HEK293 (cell line): ENCODE results near the gene ST6GALNAC6.

ENCODE experiments used
- CTCF ChIA-PET: fragments of 350-600 bp; formaldehyde crosslinking; extraction: SDS; loops from one replicate; lab custom pipeline; 2021; ENCODE audit warnings: antibody characterized with exemption; lab: Yijun Ruan, JAX
- POLR2A ChIA-PET: fragments of 300-600 bp; formaldehyde crosslinking; extraction: SDS; loops from one replicate; lab custom pipeline; 2020; ENCODE audit warnings: antibody characterized with exemption, inconsistent platforms; lab: Yijun Ruan, JAX
- H3K27ac ChIP-seq: fragments of 200-500 bp; sonication (Bioruptor generic); 2 replicates; pipeline ENCODE4 v1.5.1; 2014; ENCODE audit warnings: low read depth, low read length, control low read depth, inconsistent platforms; ENCODE audit errors: extremely low read depth
- H3K36me3 ChIP-seq, 2 experiments: fragments of 200-500 bp in 1 of 2; sonication (Bioruptor generic) in 1 of 2; 1 replicate in 1 of 2; 2 replicates in 1 of 2; pipeline ENCODE4 v1.5.1; 2014 to 2017; ENCODE audit warnings: inconsistent platforms in 2 of 2, low read length in 2 of 2; ENCODE audit not compliant: control insufficient read depth in 2 of 2, insufficient read depth in 1 of 2
- H3K4me1 ChIP-seq: fragments of 200-500 bp; sonication (Bioruptor generic); 2 replicates; pipeline ENCODE4 v1.5.1; 2014; ENCODE audit warnings: mild to moderate bottlenecking, low read length, inconsistent platforms; ENCODE audit not compliant: control insufficient read depth, insufficient read depth
- H3K4me3 ChIP-seq: 2 replicates; pipeline ENCODE4 v1.5.1; 2011; ENCODE audit warnings: low read depth, mild to moderate bottlenecking, control low read depth, low read length, moderate library complexity
- H3K9me3 ChIP-seq: fragments of 200-500 bp; sonication (Bioruptor generic); 2 replicates; pipeline ENCODE4 v1.5.1; 2014; ENCODE audit warnings: low read depth, low read length, inconsistent platforms; ENCODE audit not compliant: control insufficient read depth, insufficient read depth
- BCL11A ChIP-seq: fragments of 450-650 bp; formaldehyde crosslinking; IDR thresholded peaks from 2 replicates; pipeline ENCODE4 v1.5.1; 2016; ENCODE audit warnings: low read depth, missing biosample characterization, missing genetic modification characterization
- KLF8 ChIP-seq: fragments of 450-650 bp; formaldehyde crosslinking; IDR thresholded peaks from 2 replicates; pipeline ENCODE4 v1.5.1; 2016; ENCODE audit warnings: missing biosample characterization, missing genetic modification characterization
- MZF1 ChIP-seq: fragments of 450-650 bp; formaldehyde crosslinking; IDR thresholded peaks from 2 replicates; pipeline ENCODE4 v1.5.1; 2017; ENCODE audit warnings: missing biosample characterization, missing genetic modification characterization, borderline replicate concordance
- PRDM1 ChIP-seq: fragments of 450-650 bp; formaldehyde crosslinking; IDR thresholded peaks from 2 replicates; pipeline ENCODE4; 2016; ENCODE audit warnings: missing biosample characterization, missing genetic modification characterization
- SCRT1 ChIP-seq: fragments of 450-650 bp; formaldehyde crosslinking; IDR thresholded peaks from 2 replicates; pipeline ENCODE4 v1.5.1; 2016; ENCODE audit warnings: missing biosample characterization, missing genetic modification characterization, borderline replicate concordance
- ZBTB7A ChIP-seq: fragments of 450-650 bp; formaldehyde crosslinking; IDR thresholded peaks from 2 replicates; pipeline ENCODE4 v1.5.1; 2016; ENCODE audit warnings: low read depth, missing biosample characterization, missing genetic modification characterization
- ZFP41 ChIP-seq: fragments of 450-650 bp; formaldehyde crosslinking; IDR thresholded peaks from 2 replicates; pipeline ENCODE4 v1.5.1; 2016; ENCODE audit warnings: missing biosample characterization, missing genetic modification characterization, borderline replicate concordance
- ZFP69B ChIP-seq: fragments of 450-650 bp; formaldehyde crosslinking; IDR thresholded peaks from 2 replicates; pipeline ENCODE4 v1.5.1; 2016; ENCODE audit warnings: missing biosample characterization, missing genetic modification characterization
- ZNF148 ChIP-seq: fragments of 450-650 bp; formaldehyde crosslinking; IDR thresholded peaks from 2 replicates; pipeline ENCODE4 v1.5.0; 2017; ENCODE audit warnings: missing biosample characterization, missing genetic modification characterization, borderline replicate concordance
- ZNF169 ChIP-seq: fragments of 450-650 bp; formaldehyde crosslinking; IDR thresholded peaks from 2 replicates; pipeline ENCODE4 v1.5.1; 2016; ENCODE audit warnings: missing biosample characterization, missing genetic modification characterization
- ZNF2 ChIP-seq: fragments of 450-650 bp; formaldehyde crosslinking; IDR thresholded peaks from 2 replicates; pipeline ENCODE4 v1.5.1; 2016; ENCODE audit warnings: missing biosample characterization, missing genetic modification characterization
- ZNF266 ChIP-seq: fragments of 450-650 bp; formaldehyde crosslinking; IDR thresholded peaks from 2 replicates; pipeline ENCODE4 v1.5.1; 2016; ENCODE audit warnings: missing biosample characterization, missing genetic modification characterization, low read depth
- ZNF354C ChIP-seq: fragments of 450-650 bp; formaldehyde crosslinking; IDR thresholded peaks from 2 replicates; pipeline ENCODE4 v1.5.1; 2016; ENCODE audit warnings: missing biosample characterization, missing genetic modification characterization, low read depth, borderline replicate concordance
- ZNF362 ChIP-seq: fragments of 450-650 bp; formaldehyde crosslinking; IDR thresholded peaks from 2 replicates; pipeline ENCODE4 v1.5.1; 2016; ENCODE audit warnings: missing biosample characterization, missing genetic modification characterization
- ZNF449 ChIP-seq: fragments of 450-650 bp; formaldehyde crosslinking; IDR thresholded peaks from 2 replicates; pipeline ENCODE4 v1.5.1; 2017; ENCODE audit warnings: missing biosample characterization, mild to moderate bottlenecking, missing genetic modification characterization, moderate library complexity
- ZNF548 ChIP-seq: fragments of 450-650 bp; formaldehyde crosslinking; IDR thresholded peaks from 2 replicates; pipeline ENCODE4 v1.5.1; 2016; ENCODE audit warnings: missing biosample characterization, missing genetic modification characterization
- ZNF623 ChIP-seq: fragments of 450-650 bp; formaldehyde crosslinking; IDR thresholded peaks from 2 replicates; pipeline ENCODE4 v1.5.1; 2016; ENCODE audit warnings: missing biosample characterization, missing genetic modification characterization
- ZNF645 ChIP-seq: fragments of 450-650 bp; formaldehyde crosslinking; IDR thresholded peaks from 2 replicates; pipeline ENCODE4; 2016; ENCODE audit warnings: missing biosample characterization, missing genetic modification characterization
- TF ChIP-seq, protein P1 (sequence below): fragments of 450-650 bp; formaldehyde crosslinking; IDR thresholded peaks from 2 replicates; pipeline ENCODE4 v1.5.1; 2017; ENCODE audit warnings: missing biosample characterization, missing genetic modification characterization

Gene ST6GALNAC6

DNA sequence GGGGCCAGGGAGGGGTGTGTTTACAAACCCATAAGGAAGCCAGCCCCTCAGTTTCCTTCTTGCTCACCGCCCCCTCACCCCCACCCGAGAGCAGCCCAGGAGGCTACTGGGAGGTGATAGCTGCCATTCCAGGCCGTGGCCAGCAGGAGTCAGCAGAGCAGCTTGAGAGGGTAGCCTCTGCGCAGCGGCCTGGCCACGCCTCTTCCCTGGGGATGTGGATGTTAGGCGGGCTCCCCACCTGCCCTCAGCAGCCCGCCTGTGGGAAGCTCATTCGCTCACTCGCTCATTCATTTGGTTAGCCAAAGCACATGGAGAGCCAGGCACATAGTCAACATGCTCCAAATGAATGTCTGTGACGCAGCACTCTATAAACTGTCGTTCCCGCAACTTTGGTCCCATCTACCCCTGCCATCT, 44.3 kb upstream of the ST6GALNAC6 start (continued):
- TF ChIP-seq ZNF449 (tag by site-specific recombination) (no peak), ZNF645 (tag by site-specific recombination) (no peak), MZF1 (no peak), BCL11A (tag by site-specific recombination) (no peak)

DNA sequence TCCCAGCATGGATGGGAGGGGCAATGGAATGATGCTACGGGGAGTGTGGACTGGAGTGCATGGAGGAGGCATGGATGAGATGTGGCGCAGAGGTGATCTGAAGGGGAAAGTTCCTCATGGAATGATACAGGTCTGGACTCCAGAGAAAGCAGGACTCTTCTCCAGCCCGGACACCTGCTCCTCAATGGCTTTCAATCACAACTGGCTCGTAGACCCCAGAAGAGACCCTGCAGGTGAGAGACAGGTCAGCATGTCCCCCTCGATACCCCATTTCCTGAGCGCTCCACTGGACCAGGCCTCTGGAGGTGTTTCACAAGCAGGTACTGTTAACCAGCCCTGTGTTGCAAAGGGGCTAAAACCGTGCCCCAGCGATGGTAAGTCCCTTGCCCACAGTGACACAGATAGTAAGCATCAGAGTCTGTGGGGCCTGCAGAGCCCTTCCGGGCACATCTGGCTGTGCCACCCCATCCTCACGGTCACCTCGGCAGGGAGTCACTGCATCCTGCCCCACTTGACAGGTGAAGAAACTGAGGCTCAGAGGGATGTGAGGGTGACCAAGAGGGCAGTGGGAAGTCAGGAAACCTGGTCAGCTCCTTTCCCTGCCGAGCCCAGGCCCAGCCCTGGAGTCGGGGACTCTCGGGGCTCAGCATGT, 43.7 kb upstream of the ST6GALNAC6 start:
- H3K9me3 ChIP-seq = no peaks in the 10 kb centered on the region
- ChIA-PET CTCF (interaction anchor here (0.6 to 8.1 kb wide), 55 partner anchors 9 to 1527 kb away, joined by 3 to 165 read pairs (median 5); partner anchors contain the start of genes EEIG1, NAIF1, PIP5KL1 and TOR2A), POLR2A (interaction anchor here (0.5 to 2.8 kb wide), 8 partner anchors 9 to 185 kb away, joined by 3 to 12 read pairs (median 4); partner anchors contain the start of gene EEIG1)
- H3K4me3 ChIP-seq = no peak overlapping the region
- no peak overlapping the region for H3K27ac ChIP-seq
- H3K36me3 ChIP-seq = peaks cover 0 to 35% of the 10 kb centered on the region in 2 experiments; a peak in 1 of 3 replicates
- TF ChIP-seq ZFP69B (tag by site-specific recombination) (peak; percentile 33; the same call in 1 of the 2 replicates), ZNF362 (tag by site-specific recombination) (no peak), ZBTB7A (peak; percentile 75), ZNF623 (tag by site-specific recombination) (no peak), PRDM1 (tag by site-specific recombination) (no peak), ZNF548 (tag by site-specific recombination) (no peak), ZNF148 (tag by site-specific recombination) (no peak), ZNF266 (tag by site-specific recombination) (no peak), KLF8 (tag by site-specific recombination) (0 out of 2 replicates have a peak, but pooled peaks have one; percentile 38), SCRT1 (no peak), ZNF169 (tag by site-specific recombination) (no peak), ZNF354C (tag by site-specific recombination) (no peak), ZNF2 (tag by site-specific recombination) (peak; percentile 2; the same call in 1 of the 2 replicates), ZFP41 (tag by site-specific recombination) (no peak)
- TF ChIP-seq, protein P1, sequence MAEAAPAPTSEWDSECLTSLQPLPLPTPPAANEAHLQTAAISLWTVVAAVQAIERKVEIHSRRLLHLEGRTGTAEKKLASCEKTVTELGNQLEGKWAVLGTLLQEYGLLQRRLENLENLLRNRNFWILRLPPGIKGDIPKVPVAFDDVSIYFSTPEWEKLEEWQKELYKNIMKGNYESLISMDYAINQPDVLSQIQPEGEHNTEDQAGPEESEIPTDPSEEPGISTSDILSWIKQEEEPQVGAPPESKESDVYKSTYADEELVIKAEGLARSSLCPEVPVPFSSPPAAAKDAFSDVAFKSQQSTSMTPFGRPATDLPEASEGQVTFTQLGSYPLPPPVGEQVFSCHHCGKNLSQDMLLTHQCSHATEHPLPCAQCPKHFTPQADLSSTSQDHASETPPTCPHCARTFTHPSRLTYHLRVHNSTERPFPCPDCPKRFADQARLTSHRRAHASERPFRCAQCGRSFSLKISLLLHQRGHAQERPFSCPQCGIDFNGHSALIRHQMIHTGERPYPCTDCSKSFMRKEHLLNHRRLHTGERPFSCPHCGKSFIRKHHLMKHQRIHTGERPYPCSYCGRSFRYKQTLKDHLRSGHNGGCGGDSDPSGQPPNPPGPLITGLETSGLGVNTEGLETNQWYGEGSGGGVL (tag by site-specific recombination) = no peak
- H3K4me1 ChIP-seq = peaks cover 3% of the 10 kb centered on the region; the same call in 1 of the 2 replicates
